HFF-Myc (cell line): ENCODE results near the gene TBC1D32.
"Not testable (repeated sequence)": the region's sequence is repeated elsewhere in the genome, so short reads cannot be mapped to it uniquely, and the experiment has no call there.

Experiments used
- DNase-seq: peaks from one replicate; pipeline ENCODE4 v3.0.0-alpha.2; 2011; ENCODE audit warnings: low read depth; ENCODE audit errors: extremely low read depth
- H3K4me3 ChIP-seq: replicated peaks from 2 replicates; pipeline ENCODE4 v1.5.1; 2011; ENCODE audit warnings: low read depth, mild to moderate bottlenecking, control low read depth, low read length
- CTCF ChIP-seq: IDR thresholded peaks from 2 replicates; pipeline ENCODE4 v1.5.1; 2012; ENCODE audit warnings: mild to moderate bottlenecking, low read depth, low read length, control low read depth; ENCODE audit errors: missing control alignments

TBC1D32 gene

GRCh38 chr6:121205569-121205968 is 128.7 kb downstream of the TBC1D32 start:
- no peak for TF ChIP-seq CTCF
- H3K4me3 ChIP-seq: no peak overlapping the region
- DNase-seq: no peak

- DNase-seq: no peak
- no peak overlapping the region for H3K4me3 ChIP-seq
- no peak for TF ChIP-seq CTCF
Observed at GRCh38 chr6:121201105-121201504, 133.2 kb downstream of the TBC1D32 start.

- not testable (repeated sequence) for DNase-seq, H3K4me3 ChIP-seq
Observed at GRCh38 chr6:121196042-121196441, 138.2 kb downstream of the TBC1D32 start.

- no peak for TF ChIP-seq CTCF
- DNase-seq: no peak
- no peak overlapping the region for H3K4me3 ChIP-seq
Observed at GRCh38 chr6:121190122-121190521, 144.2 kb downstream of the TBC1D32 start.

GRCh38 chr6:121188356-121188755 is 145.9 kb downstream of the TBC1D32 start:
- TF ChIP-seq CTCF: no peak
- H3K4me3 ChIP-seq: no peak overlapping the region
- no peak for DNase-seq

- H3K4me3 ChIP-seq: no peak overlapping the region
- no peak for DNase-seq
- TF ChIP-seq CTCF: no peak
Observed at GRCh38 chr6:121187833-121188200, 146.5 kb downstream of the TBC1D32 start.

GRCh38 chr6:121187200-121187832 is 147.0 kb downstream of the TBC1D32 start:
- no peak for DNase-seq
- H3K4me3 ChIP-seq: no peak overlapping the region
- TF ChIP-seq CTCF: no peak
